Measurements from ENCODE around the gene DBN1. TPM values are rescaled to one million over a fixed set of nuclear protein-coding genes. Genes with fewer than 3 reads are reported as not detected.

DBN1 gene
- total and polyA plus RNA-seq, 2 of the 8 experiments (the other 6 are each of a cell fraction or from before 2014, with no cell fraction given), result 168 to 333 TPM

DNA sequence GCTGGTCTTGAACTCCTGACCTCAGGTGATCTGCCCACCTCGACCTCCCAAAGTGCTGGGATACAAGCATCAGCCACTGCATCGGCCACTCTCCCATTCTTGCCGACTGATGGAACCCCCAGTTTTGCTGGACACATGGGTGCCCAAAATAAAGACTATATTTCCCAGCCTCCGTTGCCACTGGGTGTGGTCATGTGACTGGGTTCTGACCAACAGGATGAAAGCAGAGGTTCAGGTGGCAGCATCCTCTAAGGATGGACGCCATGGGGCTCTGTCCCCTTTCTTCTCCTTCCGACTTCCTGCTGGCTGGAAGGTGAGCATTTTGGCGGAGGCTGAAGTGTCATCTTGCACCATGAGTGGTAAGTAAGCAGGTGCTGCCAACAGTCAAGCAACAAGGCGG is 13.7 kb upstream of the DBN1 start:
- no peaks in the 10 kb centered on the region for H3K79me2 ChIP-seq (ENCODE audit: control insufficient read depth in 1 of 2, insufficient read depth in 2 of 2, low read length in 2 of 2)
- H3K79me1 ChIP-seq (ENCODE audit: low read depth, low read length), result peaks cover 7% of the 10 kb centered on the region; the same call in 1 of the 2 replicates
- DNase-seq (ENCODE audit: low read depth in 1 of 2, low spot score in 2 of 2), result no peak
- no peak overlapping the region for H3K23ac ChIP-seq (ENCODE audit: insufficient read length)
- H4K20me1 ChIP-seq (replicated peaks in 1 of 2; ENCODE audit: control insufficient read depth in 1 of 2, insufficient read depth in 2 of 2, low read length in 2 of 2), result peaks cover 5 to 13% of the 10 kb centered on the region in 2 experiments
- H4K91ac ChIP-seq (replicated peaks; ENCODE audit: insufficient read length, low read length), result no peak overlapping the region
- peaks cover 0 to 5% (median 3%) of the 10 kb centered on the region in 4 experiments; a peak in 5 of 7 replicates for H3K4me1 ChIP-seq (replicated peaks in 1 of 4; ENCODE audit: control insufficient read depth in 3 of 4, insufficient read depth in 4 of 4, low read length in 3 of 4)
- CTCF ChIA-PET (ENCODE audit: partially characterized antibody), result interaction anchor here (2.0 to 12.7 kb wide), 4 partner anchors 8 to 20 kb away, joined by 9 to 306 read pairs (median 106); partner anchors contain the start of genes DDX41, DOK3 and PDLIM7
- no peak overlapping the region for H3K4me2 ChIP-seq (ENCODE audit: insufficient read depth in 1 of 2, low read depth in 2 of 2, low read length in 2 of 2)
- H2AK5ac ChIP-seq (ENCODE audit: low read depth, low read length), result no peak overlapping the region
- no peak overlapping the region for H3K9ac ChIP-seq (replicated peaks in 1 of 4; ENCODE audit: extremely low read depth in 1 of 4, low read depth in 3 of 4, low read length in 3 of 4)
- H2BK20ac ChIP-seq (ENCODE audit: low read length), result no peak overlapping the region
- no peak overlapping the region for H2BK120ac ChIP-seq (replicated peaks; ENCODE audit: low read depth, low read length)
- POLR2A ChIA-PET (ENCODE audit: partially characterized antibody), result interaction anchor here (1.0 to 67.5 kb wide), 3 partner anchors 7 to 83 kb away, joined by 3 to 3349 read pairs (median 3349); partner anchors contain the start of genes DBN1, DOK3, PDLIM7 and PRR7
- H3K18ac ChIP-seq (ENCODE audit: extremely low read depth, low read length), result no peak overlapping the region
- no peak overlapping the region for H2BK5ac ChIP-seq (ENCODE audit: low read depth, low read length)
- H3K4me3 ChIP-seq (ENCODE audit: extremely low read depth in 1 of 4, insufficient read depth in 2 of 4, low read depth in 3 of 4, low read length in 4 of 4), result no peak overlapping the region
- H3K9me3 ChIP-seq (ENCODE audit: insufficient read depth in 2 of 2, low read depth in 1 of 2, low read length in 1 of 2), result no peaks in the 10 kb centered on the region
- H4K5ac ChIP-seq (ENCODE audit: insufficient read length, low read depth, low read length), result no peak overlapping the region
- H2BK15ac ChIP-seq (ENCODE audit: low read length), result no peak overlapping the region
- H2BK12ac ChIP-seq (ENCODE audit: low read depth, low read length), result no peak overlapping the region
- no peak overlapping the region for H3K56ac ChIP-seq (replicated peaks; ENCODE audit: insufficient read length, low read depth, low read length)
- H3K27ac ChIP-seq (ENCODE audit: low read depth, low read length), result no peak overlapping the region
- no peak overlapping the region for H2AFZ ChIP-seq (ENCODE audit: low read length)
- 98% methylated on average over 8 of the region's 8 CpGs; no CpG with 5 or more reads in 1 of the 2 experiments for WGBS, 2 experiments (ENCODE audit: extremely low coverage in 1 of 2, insufficient coverage in 1 of 2, insufficient read length in 1 of 2, insufficient replicate concordance in 2 of 2, low coverage in 1 of 2, low lambda C conversion rate in 2 of 2, missing lambda C conversion rate in 1 of 2)
- no peak overlapping the region for H3K4ac ChIP-seq (replicated peaks; ENCODE audit: insufficient read length, low read depth, low read length)
- peaks cover 24 to 66% (median 45%) of the 10 kb centered on the region in 4 experiments for H3K36me3 ChIP-seq (ENCODE audit: control insufficient read depth in 2 of 4, insufficient read depth in 4 of 4, low read length in 3 of 4)
- FAIRE-seq, result no peak
- H3K23me2 ChIP-seq (ENCODE audit: low read depth, low read length), result no peaks in the 10 kb centered on the region; the same call in 1 of the 2 replicates
- no peak overlapping the region for H3K14ac ChIP-seq (ENCODE audit: insufficient read length)
- H3K27me3 ChIP-seq (replicated peaks in 1 of 4; ENCODE audit: control insufficient read depth in 3 of 4, extremely low read depth in 1 of 4, insufficient read depth in 3 of 4, low read length in 3 of 4), result no peaks in the 10 kb centered on the region
- H4K8ac ChIP-seq (ENCODE audit: extremely low read depth, insufficient read depth, low read length), result peak overlapping the region; percentile 53; the same call in 1 of the 2 replicates
- TF ChIP-seq TAF1 (IDR thresholded peaks at IDR 0.05; ENCODE audit: low read depth, low read length) (no peak), POLR2A (IDR thresholded peaks at IDR 0.05; ENCODE audit: control extremely low read depth in 1 of 2, low read depth in 2 of 2, low read length in 2 of 2) (no peak), BCL11A (IDR thresholded peaks at IDR 0.05; ENCODE audit: low read depth in 2 of 2, low read length in 2 of 2) (no peak), PHF8 (conservative IDR thresholded peaks at IDR 0.05; ENCODE audit: low read depth, low read length) (no peak), HDAC6 (IDR thresholded peaks at IDR 0.05; ENCODE audit: low read depth, low read length) (no peak), SIN3A (conservative IDR thresholded peaks at IDR 0.05 in 1 of 2, IDR thresholded peaks at IDR 0.05 in 1 of 2; ENCODE audit: low read depth in 1 of 2, low read length in 2 of 2) (no peak), CEBPB (IDR thresholded peaks at IDR 0.05; ENCODE audit: low read depth, low read length) (no peak)
- TF ChIP-seq, protein P1, sequence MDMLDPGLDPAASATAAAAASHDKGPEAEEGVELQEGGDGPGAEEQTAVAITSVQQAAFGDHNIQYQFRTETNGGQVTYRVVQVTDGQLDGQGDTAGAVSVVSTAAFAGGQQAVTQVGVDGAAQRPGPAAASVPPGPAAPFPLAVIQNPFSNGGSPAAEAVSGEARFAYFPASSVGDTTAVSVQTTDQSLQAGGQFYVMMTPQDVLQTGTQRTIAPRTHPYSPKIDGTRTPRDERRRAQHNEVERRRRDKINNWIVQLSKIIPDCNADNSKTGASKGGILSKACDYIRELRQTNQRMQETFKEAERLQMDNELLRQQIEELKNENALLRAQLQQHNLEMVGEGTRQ (IDR thresholded peaks at IDR 0.05; ENCODE audit: low read length), result 0 out of 2 replicates have a peak, but pooled peaks have one; percentile 8
